Kidney (tissue), 14 donors: ENCODE measurements around the gene ALPI. TPM values are rescaled to one million over a fixed set of nuclear protein-coding genes. Genes with fewer than 3 reads are reported as not detected.

Experiments
- DNase-seq, 5 donors: peaks; one replicate each; pipeline ENCODE4 v3.0.0-alpha.2; 2013 to 2020
- FAIRE-seq: peaks from 2 replicates; lab custom pipeline; 2012; peaks lifted over from hg19 to GRCh38; lab: Jason Lieb, UNC
- H3K27ac ChIP-seq, 2 donors: one replicate each; pipeline ENCODE4 v1.7.0; 2013; ENCODE audit warnings: low read depth in 2 of 2, low read length in 2 of 2, inconsistent platforms in 1 of 2
- H3K27me3 ChIP-seq: one replicate; pipeline ENCODE4 v1.7.1; 2013; ENCODE audit warnings: low read length, inconsistent platforms; ENCODE audit not compliant: control insufficient read depth, insufficient read depth
- H3K36me3 ChIP-seq, 3 donors: one replicate each; pipeline versions ENCODE4 v1.7.0 to v1.7.1; 2013; ENCODE audit warnings: low read length in 3 of 3, control low read depth in 1 of 3, inconsistent platforms in 1 of 3; ENCODE audit not compliant: insufficient read depth in 3 of 3, control insufficient read depth in 2 of 3
- H3K4me1 ChIP-seq, 3 donors: one replicate each; pipeline versions ENCODE4 v1.7.0 to v1.7.1; 2013; ENCODE audit warnings: low read length in 3 of 3, inconsistent platforms in 1 of 3, low read depth in 1 of 3; ENCODE audit not compliant: control insufficient read depth in 2 of 3, insufficient read depth in 2 of 3
- H3K4me3 ChIP-seq, 3 donors: one replicate each; pipeline versions ENCODE4 v1.7.0 to v1.8.1; 2013; ENCODE audit warnings: low read length in 3 of 3, control low read depth in 1 of 3, inconsistent platforms in 1 of 3
- H3K9ac ChIP-seq, 3 donors: one replicate each; pipeline versions ENCODE4 v1.7.0 to v1.7.1; 2013; ENCODE audit warnings: low read length in 3 of 3, control low read depth in 1 of 3, inconsistent platforms in 1 of 3
- H3K9me3 ChIP-seq, 3 donors: one replicate each; pipeline versions ENCODE4 v1.7.0 to v1.7.1; 2013; ENCODE audit warnings: low read length in 3 of 3, control low read depth in 1 of 3, inconsistent platforms in 1 of 3; ENCODE audit not compliant: control insufficient read depth in 2 of 3, insufficient read depth in 1 of 3
- intact Hi-C: fragments of 100-400 bp; cut with DNase I; formaldehyde crosslinking; loops from one replicate; pipeline ENCODE4 v1.11.1; 2022
- polyA plus RNA-seq: library from polyadenylated mRNA; stranded (reverse); fragments of 350-450 nt; fragmentation: Illumina TruSeq; extraction: RNeasy Lipid Tissue Mini Kit (QIAGEN cat#74804); gene quantifications from one replicate; pipeline ENCODE4 v1.2.3, GENCODE V29; 2014; ENCODE audit warnings: low read depth, low replicate concordance; ENCODE audit not compliant: insufficient read depth
- total RNA-seq: library from RNA; stranded (reverse); fragmentation: NEBNext Ultra II Directional; extraction: Animal tissue kit (Norgen Biotek cat#: 25700); gene quantifications from one replicate; pipeline ENCODE4 v1.2.1, GENCODE V29; 2021
- TF ChIP-seq, protein P1 (sequence below): IDR thresholded peaks from 3 replicates; pipeline ENCODE4 v1.5.1; 2012; ENCODE audit warnings: mild to moderate bottlenecking, moderate library complexity, borderline replicate concordance; ENCODE audit not compliant: insufficient read depth; ENCODE audit errors: extremely low read depth
- donor health status: control.
- donor health status: control.
- donor health status: control.
- donor health status: control.
- donor health status: control.
- donor health status: DM: yes; HTN: yes; CAD: no.
- donor health status: Normal renal cell carcinoma (clear cell type).

ALPI gene
- total and polyA plus RNA-seq, 2 donors from 2014 or later = 0.09 to 0.49 TPM

DNA sequence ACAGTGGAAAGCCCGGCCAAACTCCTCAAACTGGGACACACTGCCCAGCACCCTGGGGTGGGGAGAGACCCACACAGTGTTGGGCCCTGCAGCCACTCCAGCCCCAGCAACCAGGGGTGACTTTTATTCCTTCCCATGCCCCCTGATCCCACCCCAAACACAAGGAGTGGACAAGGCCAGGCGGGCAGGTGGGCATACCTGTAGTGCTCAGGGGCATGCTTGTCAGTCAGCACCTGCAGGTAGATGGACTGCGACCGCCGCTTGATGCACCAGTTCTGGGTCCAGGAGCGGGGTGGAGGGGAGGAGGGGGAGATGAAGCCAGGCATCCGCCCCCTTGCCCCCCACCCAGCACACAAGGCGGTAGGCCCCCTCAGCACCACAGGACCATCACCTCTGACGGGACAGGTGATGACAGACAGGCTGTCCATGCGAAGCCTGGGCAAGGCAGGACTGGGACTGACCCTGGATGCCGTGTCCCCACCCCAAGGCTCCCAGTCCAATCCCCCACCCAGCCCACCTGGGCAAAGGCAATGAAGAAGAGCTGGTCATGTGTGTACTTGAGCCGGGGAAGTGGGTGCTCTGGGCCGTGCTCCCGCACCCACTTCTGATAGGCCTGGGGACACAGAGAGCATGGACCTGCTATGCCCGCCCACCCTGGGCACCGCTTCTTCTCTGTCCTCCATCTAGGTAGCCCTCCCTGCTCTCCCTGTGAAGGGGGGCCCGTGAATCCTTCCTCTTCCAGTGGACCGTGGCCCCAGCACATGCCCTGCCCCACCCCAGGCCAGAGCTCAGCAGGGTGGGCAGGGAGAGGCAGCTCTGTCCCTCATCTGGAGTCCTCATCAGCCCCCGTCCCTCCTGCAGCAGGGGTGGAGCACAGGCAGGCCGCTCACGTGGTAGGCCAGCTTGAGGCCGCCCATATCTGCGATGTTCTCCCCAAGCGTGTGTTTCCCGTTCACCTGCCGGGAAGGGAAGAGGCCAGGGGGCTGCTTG is 24.5 kb downstream of the ALPI start:
- Histone ChIP-seq H3K36me3 (no peaks in the 10 kb centered on the region), H3K4me1 (no peaks in the 10 kb centered on the region), H3K9ac (no peak overlapping the region), H3K4me3 (no peak overlapping the region), H3K27ac (no peak overlapping the region), H3K9me3 (no peaks in the 10 kb centered on the region), H3K27me3 (peaks cover 12% of the 10 kb centered on the region)
- intact Hi-C loops = no loop called here
- TF ChIP-seq, protein P1, sequence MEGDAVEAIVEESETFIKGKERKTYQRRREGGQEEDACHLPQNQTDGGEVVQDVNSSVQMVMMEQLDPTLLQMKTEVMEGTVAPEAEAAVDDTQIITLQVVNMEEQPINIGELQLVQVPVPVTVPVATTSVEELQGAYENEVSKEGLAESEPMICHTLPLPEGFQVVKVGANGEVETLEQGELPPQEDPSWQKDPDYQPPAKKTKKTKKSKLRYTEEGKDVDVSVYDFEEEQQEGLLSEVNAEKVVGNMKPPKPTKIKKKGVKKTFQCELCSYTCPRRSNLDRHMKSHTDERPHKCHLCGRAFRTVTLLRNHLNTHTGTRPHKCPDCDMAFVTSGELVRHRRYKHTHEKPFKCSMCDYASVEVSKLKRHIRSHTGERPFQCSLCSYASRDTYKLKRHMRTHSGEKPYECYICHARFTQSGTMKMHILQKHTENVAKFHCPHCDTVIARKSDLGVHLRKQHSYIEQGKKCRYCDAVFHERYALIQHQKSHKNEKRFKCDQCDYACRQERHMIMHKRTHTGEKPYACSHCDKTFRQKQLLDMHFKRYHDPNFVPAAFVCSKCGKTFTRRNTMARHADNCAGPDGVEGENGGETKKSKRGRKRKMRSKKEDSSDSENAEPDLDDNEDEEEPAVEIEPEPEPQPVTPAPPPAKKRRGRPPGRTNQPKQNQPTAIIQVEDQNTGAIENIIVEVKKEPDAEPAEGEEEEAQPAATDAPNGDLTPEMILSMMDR = no peak
- DNase-seq = peak in 2 of 5 donors; percentile 41 to 64
- FAIRE-seq = no peak

DNA sequence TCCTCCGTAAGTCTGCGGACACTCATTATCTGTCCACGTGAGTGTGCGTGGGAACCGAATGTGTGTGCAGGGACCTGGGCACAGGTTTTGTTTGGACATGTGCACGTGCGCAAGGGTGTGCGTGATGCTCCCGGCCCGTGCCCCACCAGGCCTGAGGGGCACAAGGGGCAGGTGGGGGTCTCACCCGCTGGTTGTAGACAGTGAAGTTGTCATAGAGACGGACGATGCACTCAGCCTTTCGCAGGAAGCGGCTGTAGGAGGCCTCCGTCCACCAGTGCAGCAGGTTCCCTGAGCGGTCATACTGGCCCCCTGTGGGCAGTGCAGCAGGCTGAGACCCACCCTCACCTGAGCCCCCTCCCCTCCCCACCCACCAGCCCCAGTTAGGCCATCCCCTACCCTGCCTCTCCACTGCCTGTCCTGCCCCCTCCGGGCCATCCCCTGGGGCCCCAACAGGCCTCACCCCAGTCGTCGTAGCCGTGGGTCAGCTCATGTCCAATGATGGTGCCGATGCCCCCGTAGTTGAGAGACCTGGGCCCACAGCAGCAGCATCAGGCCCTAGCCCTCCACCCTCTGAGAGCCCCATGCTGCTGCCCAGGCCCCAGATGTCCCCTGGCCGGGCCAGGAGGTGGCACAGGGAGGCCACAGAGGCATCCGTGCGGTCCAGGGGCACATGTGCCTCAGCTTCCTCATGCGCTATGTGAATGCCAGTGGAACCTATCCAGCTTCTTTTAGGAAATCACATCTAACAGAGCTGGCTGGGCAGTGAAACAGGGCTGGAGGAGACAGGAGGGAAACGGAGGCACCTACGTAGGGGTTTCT is 25.6 kb downstream of the ALPI start:
- Histone ChIP-seq H3K36me3 (no peaks in the 10 kb centered on the region), H3K9me3 (no peaks in the 10 kb centered on the region), H3K27ac (no peak overlapping the region), H3K4me1 (no peaks in the 10 kb centered on the region), H3K27me3 (peaks cover 12% of the 10 kb centered on the region), H3K4me3 (no peak overlapping the region), H3K9ac (no peak overlapping the region)
- FAIRE-seq (no peak), DNase-seq (peak in 2 of 5 donors; percentile 32 to 45)
- intact Hi-C loops = no loop called here
- TF ChIP-seq, protein P1 = no peak

DNA sequence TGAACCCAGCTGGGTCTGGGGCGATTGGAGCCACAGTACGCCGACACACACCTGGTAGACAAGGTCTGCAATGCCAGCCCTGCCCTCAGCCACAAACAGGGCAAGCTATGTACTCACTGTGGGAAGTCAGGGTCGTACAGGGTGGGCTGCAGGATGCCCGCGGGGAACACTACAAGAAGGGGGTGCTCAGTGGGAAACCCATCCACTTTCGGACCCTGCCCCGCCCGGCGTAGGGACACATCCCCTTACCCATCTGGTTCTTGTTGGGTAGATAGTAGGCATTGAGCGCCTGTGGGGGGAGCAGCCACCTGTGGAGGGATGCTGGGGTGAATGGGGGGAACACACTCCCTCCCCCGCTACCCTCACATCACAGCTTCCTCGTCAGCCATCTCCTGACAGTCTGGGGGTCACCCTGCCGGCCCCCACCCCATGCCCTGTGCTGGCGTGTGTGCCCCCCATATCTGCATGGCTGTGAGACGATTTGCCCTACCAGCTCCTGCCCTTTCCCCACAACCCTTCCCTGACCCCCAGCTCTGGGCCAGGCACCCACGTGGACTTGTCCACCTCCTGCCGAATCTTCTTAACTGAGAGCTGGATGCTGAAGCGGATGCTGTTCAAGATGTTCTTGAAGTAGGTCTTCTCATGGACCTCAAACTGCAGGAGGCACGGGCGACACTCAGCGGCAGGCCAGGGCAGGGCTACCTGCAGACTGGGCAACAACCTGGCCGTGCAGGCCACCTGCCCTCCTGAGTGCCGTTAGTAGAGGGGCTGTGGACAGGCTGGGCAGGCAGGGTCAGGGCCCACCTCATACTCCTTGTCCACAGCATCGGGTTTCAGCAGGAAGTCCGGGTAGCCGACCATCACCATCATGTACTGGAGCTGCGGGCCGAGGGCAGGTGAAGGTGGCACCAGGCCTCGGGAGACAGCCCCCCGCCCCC is 26.6 kb downstream of the ALPI start:
- no peak overlapping the region for H3K9ac ChIP-seq
- H3K9me3 ChIP-seq = no peaks in the 10 kb centered on the region
- DNase-seq (peak in 2 of 5 donors; percentile 42 to 66), FAIRE-seq (no peak)
- intact Hi-C loops = no loop called here
- no peak overlapping the region for H3K27ac ChIP-seq
- no peaks in the 10 kb centered on the region for H3K36me3 ChIP-seq
- no peak overlapping the region for H3K4me3 ChIP-seq
- H3K4me1 ChIP-seq = no peaks in the 10 kb centered on the region
- H3K27me3 ChIP-seq = peaks cover 17% of the 10 kb centered on the region
- TF ChIP-seq, protein P1 = no peak
